Muscle of leg (tissue), 11 donors: Measurements from ENCODE around the gene PGLYRP2. TPM values are rescaled to one million over a fixed set of nuclear protein-coding genes. Genes with fewer than 3 reads are reported as not detected.

Experiments used
- DNase-seq: peaks from one replicate; pipeline ENCODE4 v3.0.0; 2013
- H3K27ac ChIP-seq: one replicate; pipeline ENCODE4 v1.5.1; 2013; ENCODE audit warnings: mild to moderate bottlenecking, low read length, control low read depth
- H3K27me3 ChIP-seq: one replicate; pipeline ENCODE4 v1.6.1; 2013; ENCODE audit warnings: low read length; ENCODE audit not compliant: control insufficient read depth, insufficient read depth
- H3K36me3 ChIP-seq: one replicate; pipeline ENCODE4 v1.6.1; 2013; ENCODE audit warnings: low read length; ENCODE audit not compliant: control insufficient read depth, insufficient read depth
- H3K4me1 ChIP-seq: one replicate; pipeline ENCODE4 v1.6.1; 2013; ENCODE audit warnings: low read length; ENCODE audit not compliant: control insufficient read depth, insufficient read depth
- H3K4me3 ChIP-seq: one replicate; pipeline ENCODE4 v1.5.1; 2013; ENCODE audit warnings: low read length, control low read depth
- H3K9me3 ChIP-seq: replicated peaks from 2 replicates; pipeline ENCODE4 v1.6.1; 2013; ENCODE audit warnings: low read depth, low read length; ENCODE audit not compliant: control insufficient read depth
- WGBS: methylation state at CpG from one replicate; pipeline ENCODE4 v1.1.5; 2013; ENCODE audit warnings: missing lambda C conversion rate; ENCODE audit not compliant: insufficient coverage; 5-methylcytosine and 5-hydroxymethylcytosine counted together
- polyA plus RNA-seq, 8 donors: library from polyadenylated mRNA; unstranded; fragments of 120-200 nt; gene quantifications; one replicate each; pipeline versions ENCODE4 v1.2.1 to v1.2.3, GENCODE V29; 2013; ENCODE audit warnings: inconsistent platforms in 1 of 8, low replicate concordance in 1 of 8; ENCODE audit not compliant: insufficient read length in 8 of 8, insufficient read depth in 1 of 8
- total RNA-seq: library from RNA; stranded (reverse); fragments of 120-200 nt; gene quantifications from one replicate; pipeline ENCODE4 v1.2.4, GENCODE V29; 2013

PGLYRP2 gene
- total and polyA plus RNA-seq, 9 donors, result 0.28 TPM; not detected in 8

GRCh38 chr19:15439821-15440641 is 39.3 kb downstream of the PGLYRP2 start:
- 82% methylated on average over 35 of the region's 38 CpGs for WGBS
- Histone ChIP-seq H3K4me3 (no peak overlapping the region), H3K9me3 (no peaks in the 10 kb centered on the region), H3K36me3 (peaks cover 4% of the 10 kb centered on the region), H3K27ac (no peak overlapping the region), H3K4me1 (peaks cover 36% of the 10 kb centered on the region), H3K27me3 (no peaks in the 10 kb centered on the region)
- no peak for DNase-seq

- DNase-seq, result peak; percentile 55
- peaks cover 4% of the 10 kb centered on the region for H3K36me3 ChIP-seq
These were observed 40.1 kb downstream of the PGLYRP2 start for GRCh38 chr19:15439078-15439799.

GRCh38 chr19:15438577-15438976 is 40.7 kb downstream of the PGLYRP2 start:
- no peaks in the 10 kb centered on the region for H3K9me3 ChIP-seq
- 88% methylated on average over 26 of the region's 27 CpGs for WGBS
- H3K4me3 ChIP-seq, result no peak overlapping the region
- no peaks in the 10 kb centered on the region for H3K27me3 ChIP-seq
- H3K36me3 ChIP-seq, result peaks cover 4% of the 10 kb centered on the region
- H3K27ac ChIP-seq, result no peak overlapping the region
- no peak for DNase-seq
- peaks cover 24% of the 10 kb centered on the region for H3K4me1 ChIP-seq

More at GRCh38 chr19:15439078-15439799, 40.1 kb downstream of the PGLYRP2 start:
- Histone ChIP-seq H3K27ac (no peak overlapping the region), H3K4me3 (no peak overlapping the region), H3K4me1 (peaks cover 28% of the 10 kb centered on the region), H3K27me3 (no peaks in the 10 kb centered on the region), H3K9me3 (no peaks in the 10 kb centered on the region)
- WGBS, result 63% methylated on average over 18 of the region's 25 CpGs

- no CpG with 5 or more reads among the region's 2 CpGs for WGBS
- peaks cover 4% of the 10 kb centered on the region for H3K36me3 ChIP-seq
These were observed 41.2 kb downstream of the PGLYRP2 start for GRCh38 chr19:15438124-15438496.

GRCh38 chr19:15437355-15438123 is 41.8 kb downstream of the PGLYRP2 start:
- no peak overlapping the region for H3K4me3 ChIP-seq
- peaks cover 28% of the 10 kb centered on the region for H3K4me1 ChIP-seq
- no peak overlapping the region for H3K27ac ChIP-seq
- 88% methylated on average over 7 of the region's 10 CpGs for WGBS
- DNase-seq, result no peak
- H3K36me3 ChIP-seq, result peaks cover 4% of the 10 kb centered on the region
- H3K27me3 ChIP-seq, result no peaks in the 10 kb centered on the region
- H3K9me3 ChIP-seq, result no peaks in the 10 kb centered on the region

More at GRCh38 chr19:15438124-15438496, 41.2 kb downstream of the PGLYRP2 start:
- Histone ChIP-seq H3K4me3 (no peak overlapping the region), H3K9me3 (no peaks in the 10 kb centered on the region), H3K4me1 (peaks cover 25% of the 10 kb centered on the region), H3K27me3 (no peaks in the 10 kb centered on the region), H3K27ac (no peak overlapping the region)
- DNase-seq, result no peak

GRCh38 chr19:15436826-15437110 is 42.5 kb downstream of the PGLYRP2 start:
- H3K27ac ChIP-seq, result no peak overlapping the region
- no peaks in the 10 kb centered on the region for H3K9me3 ChIP-seq
- no peak for DNase-seq
- H3K36me3 ChIP-seq, result peaks cover 4% of the 10 kb centered on the region
- H3K4me1 ChIP-seq, result peaks cover 30% of the 10 kb centered on the region
- H3K27me3 ChIP-seq, result no peaks in the 10 kb centered on the region
- H3K4me3 ChIP-seq, result no peak overlapping the region
- WGBS, result 79% methylated on average over 10 of the region's 15 CpGs

GRCh38 chr19:15436012-15436825 is 43.1 kb downstream of the PGLYRP2 start:
- no peak for DNase-seq

GRCh38 chr19:15433519-15434069 is 45.7 kb downstream of the PGLYRP2 start:
- H3K4me1 ChIP-seq, result peaks cover 31% of the 10 kb centered on the region
- WGBS, result 22% methylated on average over 3 of the region's 8 CpGs
- H3K4me3 ChIP-seq, result peak overlapping the region; percentile 85
- no peaks in the 10 kb centered on the region for H3K27me3 ChIP-seq
- DNase-seq, result no peak
- peaks cover 23% of the 10 kb centered on the region for H3K36me3 ChIP-seq
- H3K27ac ChIP-seq, result peak overlapping the region; percentile 97
- no peaks in the 10 kb centered on the region for H3K9me3 ChIP-seq

More at GRCh38 chr19:15436012-15436825, 43.1 kb downstream of the PGLYRP2 start:
- no peaks in the 10 kb centered on the region for H3K9me3 ChIP-seq
- no peaks in the 10 kb centered on the region for H3K27me3 ChIP-seq
- H3K27ac ChIP-seq, result no peak overlapping the region
- H3K4me3 ChIP-seq, result no peak overlapping the region
- H3K36me3 ChIP-seq, result peaks cover 4% of the 10 kb centered on the region
- WGBS, result 77% methylated on average over 7 of the region's 10 CpGs
- H3K4me1 ChIP-seq, result peaks cover 35% of the 10 kb centered on the region
